Measurements from ENCODE around the gene BCL2L12.

Gene BCL2L12

DNA sequence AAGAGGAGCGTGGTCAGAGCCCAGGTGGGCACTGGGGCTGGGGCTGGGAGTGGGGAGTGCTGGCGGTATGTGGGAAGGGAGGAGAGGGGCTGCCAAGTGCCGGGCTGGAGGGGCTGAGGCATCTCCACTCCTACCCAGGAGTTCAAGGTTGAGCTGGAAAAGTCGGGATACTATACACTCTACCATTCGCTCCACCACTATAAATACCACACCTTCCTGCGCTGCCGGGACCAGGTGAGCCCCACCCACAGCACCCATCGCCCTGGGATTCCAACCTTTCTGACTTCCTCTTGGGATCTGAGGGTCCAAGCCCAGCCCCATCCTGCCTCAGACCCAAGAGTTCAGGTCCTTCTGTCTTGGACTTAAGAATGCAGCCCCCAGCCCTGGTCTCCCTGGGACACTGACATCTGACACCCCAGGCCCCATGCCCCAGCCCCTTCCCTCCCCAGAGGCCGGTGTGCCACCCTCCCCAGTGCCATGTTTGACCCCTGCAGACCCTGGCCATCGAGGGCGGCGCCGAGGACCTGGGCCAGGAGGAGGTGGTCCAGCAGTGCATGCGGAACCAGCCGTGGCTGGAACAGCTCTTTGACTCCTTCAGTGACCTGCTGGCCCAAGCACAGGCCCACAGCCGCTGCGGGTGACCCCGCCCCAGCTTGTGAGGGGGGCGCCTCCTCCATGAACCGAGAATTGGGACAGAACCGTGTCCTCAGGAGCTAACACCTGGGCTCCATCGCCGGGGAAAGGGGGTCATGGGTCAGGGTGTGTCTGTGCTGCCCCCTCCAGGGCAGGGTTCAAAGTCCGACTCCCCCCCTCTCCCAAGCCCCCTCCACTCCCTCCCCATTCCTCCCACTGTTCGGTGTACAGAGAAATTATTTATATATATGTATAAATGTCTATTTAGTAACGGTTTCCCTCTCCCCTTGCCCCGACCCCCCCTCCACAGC, 40.5 kb upstream of the BCL2L12 start:
- H3K9me3 ChIP-seq (replicated peaks; ENCODE audit: insufficient read depth, low read length): no peaks in the 10 kb centered on the region
- H2AFZ ChIP-seq (ENCODE audit: low read length): no peak overlapping the region
- TF ChIP-seq EZH2phosphoT487 (IDR thresholded peaks at IDR 0.05; ENCODE audit: low read length): no peak
- H3K9ac ChIP-seq (ENCODE audit: low read length): no peak overlapping the region
- no peak overlapping the region for H3K4me3 ChIP-seq (ENCODE audit: low read length)
- no peaks in the 10 kb centered on the region for H4K20me1 ChIP-seq (ENCODE audit: insufficient read depth, low read length)
- no peak overlapping the region for H3K27ac ChIP-seq (ENCODE audit: low read length)
- no peak for DNase-seq
- H3K4me1 ChIP-seq (ENCODE audit: low read length): no peaks in the 10 kb centered on the region
- no peaks in the 10 kb centered on the region for H3K36me3 ChIP-seq (replicated peaks; ENCODE audit: insufficient read depth, low read length)
- no peak overlapping the region for H3K4me2 ChIP-seq (ENCODE audit: low read depth, low read length)
- no peaks in the 10 kb centered on the region for H3F3A ChIP-seq (ENCODE audit: insufficient read depth, low read length)
- H3K79me2 ChIP-seq (ENCODE audit: low read length): 0 out of 2 replicates have a peak, but pooled peaks cover 2% of the 10 kb centered on the region
- no peaks in the 10 kb centered on the region for H3K27me3 ChIP-seq (replicated peaks; ENCODE audit: insufficient read depth, low read length)
- H3K9me2 ChIP-seq (replicated peaks; ENCODE audit: insufficient read depth, low read length): no peaks in the 10 kb centered on the region

DNA sequence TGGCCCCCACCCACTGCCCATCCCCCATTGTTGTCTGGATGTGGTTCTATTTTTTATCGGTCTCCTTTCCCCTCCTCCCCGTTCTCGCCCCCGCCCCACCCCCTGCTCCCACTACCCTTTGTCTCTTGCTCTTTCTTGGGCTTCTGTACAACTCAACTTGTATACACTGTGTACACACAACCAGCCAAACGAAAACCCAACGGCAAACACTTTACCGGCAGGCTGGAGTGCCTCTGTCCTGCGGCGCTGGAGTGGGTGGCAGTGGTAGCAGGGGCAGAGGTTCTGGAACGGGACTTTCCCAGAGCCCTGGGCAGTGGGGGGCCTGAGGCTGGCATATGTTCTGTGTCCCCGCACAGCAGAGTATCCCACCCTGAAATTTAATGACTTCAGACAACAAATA, 39.5 kb upstream of the BCL2L12 start:
- DNase-seq: no peak
- TF ChIP-seq EZH2 (optimal IDR thresholded peaks at IDR 0.05; ENCODE audit: low read depth, low read length) (no peak), EZH2phosphoT487 (IDR thresholded peaks at IDR 0.05; ENCODE audit: low read length) (no peak)
- TF ChIP-seq, protein P1, sequence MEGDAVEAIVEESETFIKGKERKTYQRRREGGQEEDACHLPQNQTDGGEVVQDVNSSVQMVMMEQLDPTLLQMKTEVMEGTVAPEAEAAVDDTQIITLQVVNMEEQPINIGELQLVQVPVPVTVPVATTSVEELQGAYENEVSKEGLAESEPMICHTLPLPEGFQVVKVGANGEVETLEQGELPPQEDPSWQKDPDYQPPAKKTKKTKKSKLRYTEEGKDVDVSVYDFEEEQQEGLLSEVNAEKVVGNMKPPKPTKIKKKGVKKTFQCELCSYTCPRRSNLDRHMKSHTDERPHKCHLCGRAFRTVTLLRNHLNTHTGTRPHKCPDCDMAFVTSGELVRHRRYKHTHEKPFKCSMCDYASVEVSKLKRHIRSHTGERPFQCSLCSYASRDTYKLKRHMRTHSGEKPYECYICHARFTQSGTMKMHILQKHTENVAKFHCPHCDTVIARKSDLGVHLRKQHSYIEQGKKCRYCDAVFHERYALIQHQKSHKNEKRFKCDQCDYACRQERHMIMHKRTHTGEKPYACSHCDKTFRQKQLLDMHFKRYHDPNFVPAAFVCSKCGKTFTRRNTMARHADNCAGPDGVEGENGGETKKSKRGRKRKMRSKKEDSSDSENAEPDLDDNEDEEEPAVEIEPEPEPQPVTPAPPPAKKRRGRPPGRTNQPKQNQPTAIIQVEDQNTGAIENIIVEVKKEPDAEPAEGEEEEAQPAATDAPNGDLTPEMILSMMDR (IDR thresholded peaks at IDR 0.05; ENCODE audit: low read length): no peak
- H3K27me3 ChIP-seq (replicated peaks; ENCODE audit: insufficient read depth, low read length): no peaks in the 10 kb centered on the region

DNA sequence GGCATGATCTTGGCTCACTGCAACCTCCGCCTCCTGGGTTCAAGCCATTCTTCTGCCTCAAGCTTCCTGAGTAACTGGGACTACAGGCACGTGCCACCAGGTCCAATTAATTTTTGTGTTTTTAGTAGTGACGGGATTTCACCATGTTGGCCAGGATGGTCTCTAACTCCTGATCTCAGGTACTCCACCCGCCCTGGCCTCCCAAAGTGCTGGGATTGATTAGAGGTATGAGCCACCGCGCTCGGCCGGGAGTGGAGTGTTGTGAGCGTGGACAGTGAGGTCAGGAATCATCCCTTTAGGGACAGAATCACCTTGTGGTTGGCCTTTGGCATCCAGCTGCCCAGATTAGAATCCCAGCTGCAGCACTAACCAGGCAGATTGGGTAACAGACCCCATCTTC, 36.1 kb upstream of the BCL2L12 start:
- Histone ChIP-seq H3K27ac (ENCODE audit: low read length) (no peak overlapping the region), H3K9me3 (replicated peaks; ENCODE audit: insufficient read depth, low read length) (no peaks in the 10 kb centered on the region), H2AFZ (ENCODE audit: low read length) (no peak overlapping the region), H3K27me3 (replicated peaks; ENCODE audit: insufficient read depth, low read length) (no peaks in the 10 kb centered on the region), H3K4me2 (ENCODE audit: low read depth, low read length) (no peak overlapping the region), H3K79me2 (ENCODE audit: low read length) (no peaks in the 10 kb centered on the region), H3K36me3 (replicated peaks; ENCODE audit: insufficient read depth, low read length) (no peaks in the 10 kb centered on the region), H4K20me1 (ENCODE audit: insufficient read depth, low read length) (no peaks in the 10 kb centered on the region), H3K4me1 (ENCODE audit: low read length) (no peaks in the 10 kb centered on the region), H3K4me3 (ENCODE audit: low read length) (no peak overlapping the region), H3F3A (ENCODE audit: insufficient read depth, low read length) (no peaks in the 10 kb centered on the region), H3K9ac (ENCODE audit: low read length) (no peak overlapping the region), H3K9me2 (replicated peaks; ENCODE audit: insufficient read depth, low read length) (no peaks in the 10 kb centered on the region)
- no peak for DNase-seq
- TF ChIP-seq, protein P1 (IDR thresholded peaks at IDR 0.05; ENCODE audit: low read length): no peak
- TF ChIP-seq EZH2phosphoT487 (IDR thresholded peaks at IDR 0.05; ENCODE audit: low read length) (no peak), EZH2 (optimal IDR thresholded peaks at IDR 0.05; ENCODE audit: low read depth, low read length) (no peak)

More for the DNA sequence above, 39.5 kb upstream of the BCL2L12 start:
- Histone ChIP-seq H4K20me1 (ENCODE audit: insufficient read depth, low read length) (no peaks in the 10 kb centered on the region), H3K36me3 (replicated peaks; ENCODE audit: insufficient read depth, low read length) (no peaks in the 10 kb centered on the region), H2AFZ (ENCODE audit: low read length) (no peak overlapping the region), H3K4me1 (ENCODE audit: low read length) (no peaks in the 10 kb centered on the region), H3K27ac (ENCODE audit: low read length) (no peak overlapping the region), H3K9ac (ENCODE audit: low read length) (no peak overlapping the region), H3K9me3 (replicated peaks; ENCODE audit: insufficient read depth, low read length) (no peaks in the 10 kb centered on the region), H3K4me3 (ENCODE audit: low read length) (no peak overlapping the region), H3K9me2 (replicated peaks; ENCODE audit: insufficient read depth, low read length) (no peaks in the 10 kb centered on the region), H3F3A (ENCODE audit: insufficient read depth, low read length) (no peaks in the 10 kb centered on the region), H3K79me2 (ENCODE audit: low read length) (no peaks in the 10 kb centered on the region), H3K4me2 (ENCODE audit: low read depth, low read length) (no peak overlapping the region)

Data from MM.1S (cell line).